ENCODE measurements around the gene GLP2R.

Gene GLP2R

GRCh38 chr17:9937241-9937761 lies 111.6 kb downstream of the GLP2R start:
- Histone ChIP-seq H3F3A (ENCODE audit: insufficient read depth) (no peaks in the 10 kb centered on the region), H3K27ac (ENCODE audit: low read depth, low read length) (no peak overlapping the region), H3K27me3 (ENCODE audit: low read length) (no peaks in the 10 kb centered on the region), H4K20me1 (ENCODE audit: low read depth, low read length) (no peaks in the 10 kb centered on the region), H3K79me2 (ENCODE audit: insufficient read depth, low read length) (no peaks in the 10 kb centered on the region), H3K4me2 (ENCODE audit: low read depth, low read length, poor library complexity, severe bottlenecking) (no peak overlapping the region), H2AFZ (ENCODE audit: low read depth, low read length, severe bottlenecking) (no peak overlapping the region), H3K9me2 (replicated peaks; ENCODE audit: insufficient read depth, low read length) (no peaks in the 10 kb centered on the region), H3K4me3 (ENCODE audit: insufficient read depth, low read length, poor library complexity, severe bottlenecking) (no peak overlapping the region), H3K9ac (ENCODE audit: low read length) (no peak overlapping the region), H3K9me3 (ENCODE audit: insufficient read depth, low read length) (no peaks in the 10 kb centered on the region), H3K36me3 (ENCODE audit: low read length) (no peaks in the 10 kb centered on the region)
- TF ChIP-seq EZH2phosphoT487 (conservative IDR thresholded peaks at IDR 0.05; ENCODE audit: low read length) (no peak), CTCF (IDR thresholded peaks at IDR 0.05; ENCODE audit: insufficient read depth, low read length, poor library complexity, severe bottlenecking) (no peak)

GRCh38 chr17:9937901-9938300 lies 112.2 kb downstream of the GLP2R start:
- Histone ChIP-seq H3K4me3 (ENCODE audit: insufficient read depth, low read length, poor library complexity, severe bottlenecking) (no peak overlapping the region), H2AFZ (ENCODE audit: low read depth, low read length, severe bottlenecking) (no peak overlapping the region), H4K20me1 (ENCODE audit: low read depth, low read length) (no peaks in the 10 kb centered on the region), H3K27ac (ENCODE audit: low read depth, low read length) (no peak overlapping the region), H3K27me3 (ENCODE audit: low read length) (no peaks in the 10 kb centered on the region), H3K9me2 (replicated peaks; ENCODE audit: insufficient read depth, low read length) (no peaks in the 10 kb centered on the region), H3K9ac (ENCODE audit: low read length) (no peak overlapping the region), H3K36me3 (ENCODE audit: low read length) (no peaks in the 10 kb centered on the region), H3K9me3 (ENCODE audit: insufficient read depth, low read length) (no peaks in the 10 kb centered on the region), H3K79me2 (ENCODE audit: insufficient read depth, low read length) (no peaks in the 10 kb centered on the region), H3F3A (ENCODE audit: insufficient read depth) (no peaks in the 10 kb centered on the region), H3K4me2 (ENCODE audit: low read depth, low read length, poor library complexity, severe bottlenecking) (no peak overlapping the region)
- no peak for TF ChIP-seq EZH2phosphoT487 (conservative IDR thresholded peaks at IDR 0.05; ENCODE audit: low read length)
- no peak for TF ChIP-seq CTCF (IDR thresholded peaks at IDR 0.05; ENCODE audit: insufficient read depth, low read length, poor library complexity, severe bottlenecking)

GRCh38 chr17:9938764-9939163 lies 113.0 kb downstream of the GLP2R start:
- Histone ChIP-seq H3K9ac (ENCODE audit: low read length) (no peak overlapping the region), H3K9me2 (replicated peaks; ENCODE audit: insufficient read depth, low read length) (no peaks in the 10 kb centered on the region), H3K36me3 (ENCODE audit: low read length) (no peaks in the 10 kb centered on the region), H3K27ac (ENCODE audit: low read depth, low read length) (no peak overlapping the region), H3K4me3 (ENCODE audit: insufficient read depth, low read length, poor library complexity, severe bottlenecking) (no peak overlapping the region), H3K79me2 (ENCODE audit: insufficient read depth, low read length) (no peaks in the 10 kb centered on the region), H3F3A (ENCODE audit: insufficient read depth) (no peaks in the 10 kb centered on the region), H3K4me2 (ENCODE audit: low read depth, low read length, poor library complexity, severe bottlenecking) (no peak overlapping the region), H3K27me3 (ENCODE audit: low read length) (no peaks in the 10 kb centered on the region), H4K20me1 (ENCODE audit: low read depth, low read length) (no peaks in the 10 kb centered on the region), H3K9me3 (ENCODE audit: insufficient read depth, low read length) (no peaks in the 10 kb centered on the region), H2AFZ (ENCODE audit: low read depth, low read length, severe bottlenecking) (no peak overlapping the region)
- no peak for TF ChIP-seq EZH2phosphoT487 (conservative IDR thresholded peaks at IDR 0.05; ENCODE audit: low read length)
- TF ChIP-seq CTCF (IDR thresholded peaks at IDR 0.05; ENCODE audit: insufficient read depth, low read length, poor library complexity, severe bottlenecking), result no peak
